ENCODE measurements around the gene DIO2. TPM values are rescaled to one million over a fixed set of nuclear protein-coding genes. Genes with fewer than 3 reads are reported as not detected.

The DIO2 gene
- total RNA-seq, 1 donor from 2014 or later: not detected

GRCh38 chr14:80231702-80232101, 20.4 kb upstream of the DIO2 start:
- Histone ChIP-seq H3K27me3 (ENCODE audit: control insufficient read depth, insufficient read depth, low read length) (no peaks in the 10 kb centered on the region), H3K4me3 (ENCODE audit: low read depth, low read length) (no peak overlapping the region), H3K36me3 (ENCODE audit: control insufficient read depth, insufficient read depth, low read length) (no peaks in the 10 kb centered on the region)
- FAIRE-seq: no peak
- no peak for TF ChIP-seq CTCF (IDR thresholded peaks at IDR 0.05; ENCODE audit: insufficient read depth, low read length, severe bottlenecking)
- no peak for DNase-seq (ENCODE audit: low read depth)

GRCh38 chr14:80223696-80224465, 12.6 kb upstream of the DIO2 start:
- no peak for TF ChIP-seq CTCF (IDR thresholded peaks at IDR 0.05; ENCODE audit: insufficient read depth, low read length, severe bottlenecking)
- no peak for FAIRE-seq
- Histone ChIP-seq H3K36me3 (ENCODE audit: control insufficient read depth, insufficient read depth, low read length) (no peaks in the 10 kb centered on the region), H3K4me3 (ENCODE audit: low read depth, low read length) (no peak overlapping the region), H3K27me3 (ENCODE audit: control insufficient read depth, insufficient read depth, low read length) (no peaks in the 10 kb centered on the region)
- DNase-seq (ENCODE audit: low read depth): no peak

GRCh38 chr14:80216818-80217217, 5.5 kb upstream of the DIO2 start:
- H3K27me3 ChIP-seq (ENCODE audit: control insufficient read depth, insufficient read depth, low read length): no peaks in the 10 kb centered on the region
- DNase-seq (ENCODE audit: low read depth): peak; percentile 14
- no peak for TF ChIP-seq CTCF (IDR thresholded peaks at IDR 0.05; ENCODE audit: insufficient read depth, low read length, severe bottlenecking)
- H3K36me3 ChIP-seq (ENCODE audit: control insufficient read depth, insufficient read depth, low read length): no peaks in the 10 kb centered on the region
- H3K4me3 ChIP-seq (ENCODE audit: low read depth, low read length): no peak overlapping the region
- FAIRE-seq: no peak

- H3K36me3 ChIP-seq (ENCODE audit: control insufficient read depth, insufficient read depth, low read length): no peaks in the 10 kb centered on the region
- FAIRE-seq (peak; percentile 85), DNase-seq (ENCODE audit: low read depth) (peak; percentile 81)
- peaks cover under 1% of the 10 kb centered on the region for H3K27me3 ChIP-seq (ENCODE audit: control insufficient read depth, insufficient read depth, low read length)
- no peak overlapping the region for H3K4me3 ChIP-seq (ENCODE audit: low read depth, low read length)
- no peak for TF ChIP-seq CTCF (IDR thresholded peaks at IDR 0.05; ENCODE audit: insufficient read depth, low read length, severe bottlenecking)
Observed at GRCh38 chr14:80215756-80216581, 4.7 kb upstream of the DIO2 start.

GRCh38 chr14:80215081-80215480, 3.8 kb upstream of the DIO2 start:
- Histone ChIP-seq H3K27me3 (ENCODE audit: control insufficient read depth, insufficient read depth, low read length) (peaks cover 2% of the 10 kb centered on the region), H3K36me3 (ENCODE audit: control insufficient read depth, insufficient read depth, low read length) (no peaks in the 10 kb centered on the region), H3K4me3 (ENCODE audit: low read depth, low read length) (no peak overlapping the region)
- no peak for TF ChIP-seq CTCF (IDR thresholded peaks at IDR 0.05; ENCODE audit: insufficient read depth, low read length, severe bottlenecking)
- no peak for DNase-seq (ENCODE audit: low read depth)
- no peak for FAIRE-seq
